Parathyroid adenoma (tissue), 2 donors: Measurements from ENCODE around the gene CLECL1.
A peak's percentile ranks its signal among the peaks of the same experiment; 100 is the strongest.

Source experiments
- H2AFZ ChIP-seq: fragments of 300-600 bp; sonication (generic); one replicate; pipeline ENCODE4 v1.7.0; 2017; ENCODE audit warnings: antibody characterized with exemption, mild to moderate bottlenecking
- H3K27ac ChIP-seq: fragments of 300-600 bp; sonication (generic); one replicate; pipeline ENCODE4 v1.7.0; 2017
- H3K27me3 ChIP-seq: fragments of 300-600 bp; sonication (generic); one replicate; pipeline ENCODE4 v1.7.0; 2017; ENCODE audit warnings: low read length; ENCODE audit not compliant: control insufficient read depth, insufficient read depth
- H3K36me3 ChIP-seq: fragments of 300-600 bp; sonication (generic); one replicate; pipeline ENCODE4 v1.7.0; 2017; ENCODE audit warnings: low read length; ENCODE audit not compliant: control insufficient read depth, insufficient read depth
- H3K4me1 ChIP-seq: fragments of 300-600 bp; sonication (generic); one replicate; pipeline ENCODE4 v1.7.0; 2017; ENCODE audit warnings: control low read depth
- H3K4me2 ChIP-seq: fragments of 300-600 bp; sonication (generic); one replicate; pipeline ENCODE4 v1.7.0; 2017; ENCODE audit warnings: low read length
- H3K4me3 ChIP-seq: fragments of 300-600 bp; sonication (generic); one replicate; pipeline ENCODE4 v1.7.0; 2017; ENCODE audit warnings: low read depth, low read length
- H3K79me2 ChIP-seq: fragments of 300-600 bp; sonication (generic); one replicate; pipeline ENCODE4 v1.7.0; 2017; ENCODE audit warnings: control low read depth
- H3K9ac ChIP-seq: fragments of 300-600 bp; sonication (generic); one replicate; pipeline ENCODE4 v1.7.0; 2017; ENCODE audit warnings: mild to moderate bottlenecking
- H3K9me3 ChIP-seq: fragments of 300-600 bp; sonication (generic); one replicate; pipeline ENCODE4 v1.7.0; 2017; ENCODE audit warnings: low read length; ENCODE audit not compliant: control insufficient read depth
- CTCF ChIP-seq: fragments of 300-600 bp; sonication (generic); IDR thresholded peaks from one replicate; pipeline ENCODE4 v1.7.0; 2017; ENCODE audit warnings: antibody characterized with exemption, mild to moderate bottlenecking
- donor health status: primary hyperparathyroidism.

CLECL1 gene

GRCh38 chr12:9711664-9712063 is 21.2 kb downstream of the CLECL1 start:
- H3K4me2 ChIP-seq: no peak overlapping the region
- no peak for TF ChIP-seq CTCF
- H3K27ac ChIP-seq: no peak overlapping the region
- H3K9ac ChIP-seq: no peak overlapping the region
- no peaks in the 10 kb centered on the region for H3K27me3 ChIP-seq
- no peak overlapping the region for H2AFZ ChIP-seq
- H3K36me3 ChIP-seq: no peaks in the 10 kb centered on the region
- no peak overlapping the region for H3K4me3 ChIP-seq
- H3K4me1 ChIP-seq: no peaks in the 10 kb centered on the region
- no peaks in the 10 kb centered on the region for H3K9me3 ChIP-seq
- no peaks in the 10 kb centered on the region for H3K79me2 ChIP-seq

- Histone ChIP-seq H3K4me1 (no peaks in the 10 kb centered on the region), H3K9me3 (no peaks in the 10 kb centered on the region), H3K4me3 (no peak overlapping the region), H3K36me3 (no peaks in the 10 kb centered on the region), H3K27ac (no peak overlapping the region), H3K27me3 (no peaks in the 10 kb centered on the region), H3K4me2 (no peak overlapping the region), H3K9ac (no peak overlapping the region), H2AFZ (no peak overlapping the region), H3K79me2 (no peaks in the 10 kb centered on the region)
- TF ChIP-seq CTCF: no peak
Observed at GRCh38 chr12:9710584-9711375, 22.1 kb downstream of the CLECL1 start.

- Histone ChIP-seq H3K9ac (no peak overlapping the region), H3K27ac (no peak overlapping the region), H3K27me3 (no peaks in the 10 kb centered on the region), H3K36me3 (no peaks in the 10 kb centered on the region), H3K4me3 (no peak overlapping the region), H3K9me3 (no peaks in the 10 kb centered on the region), H2AFZ (no peak overlapping the region), H3K4me1 (no peaks in the 10 kb centered on the region), H3K79me2 (no peaks in the 10 kb centered on the region), H3K4me2 (no peak overlapping the region)
- TF ChIP-seq CTCF: no peak
Observed at GRCh38 chr12:9708853-9709252, 24.0 kb downstream of the CLECL1 start.

GRCh38 chr12:9707864-9708808 is 24.8 kb downstream of the CLECL1 start:
- no peaks in the 10 kb centered on the region for H3K9me3 ChIP-seq
- no peak overlapping the region for H3K9ac ChIP-seq
- H3K36me3 ChIP-seq: no peaks in the 10 kb centered on the region
- H3K4me1 ChIP-seq: no peaks in the 10 kb centered on the region
- H3K4me3 ChIP-seq: no peak overlapping the region
- H2AFZ ChIP-seq: no peak overlapping the region
- H3K4me2 ChIP-seq: no peak overlapping the region
- no peaks in the 10 kb centered on the region for H3K79me2 ChIP-seq
- no peak overlapping the region for H3K27ac ChIP-seq
- H3K27me3 ChIP-seq: no peaks in the 10 kb centered on the region
- TF ChIP-seq CTCF: peak; percentile 74
